ENCODE data around the gene RAD23A.
"Not testable (repeated sequence)": the region's sequence is repeated elsewhere in the genome, so short reads cannot be mapped to it uniquely, and the experiment has no call there.

Gene RAD23A

DNA sequence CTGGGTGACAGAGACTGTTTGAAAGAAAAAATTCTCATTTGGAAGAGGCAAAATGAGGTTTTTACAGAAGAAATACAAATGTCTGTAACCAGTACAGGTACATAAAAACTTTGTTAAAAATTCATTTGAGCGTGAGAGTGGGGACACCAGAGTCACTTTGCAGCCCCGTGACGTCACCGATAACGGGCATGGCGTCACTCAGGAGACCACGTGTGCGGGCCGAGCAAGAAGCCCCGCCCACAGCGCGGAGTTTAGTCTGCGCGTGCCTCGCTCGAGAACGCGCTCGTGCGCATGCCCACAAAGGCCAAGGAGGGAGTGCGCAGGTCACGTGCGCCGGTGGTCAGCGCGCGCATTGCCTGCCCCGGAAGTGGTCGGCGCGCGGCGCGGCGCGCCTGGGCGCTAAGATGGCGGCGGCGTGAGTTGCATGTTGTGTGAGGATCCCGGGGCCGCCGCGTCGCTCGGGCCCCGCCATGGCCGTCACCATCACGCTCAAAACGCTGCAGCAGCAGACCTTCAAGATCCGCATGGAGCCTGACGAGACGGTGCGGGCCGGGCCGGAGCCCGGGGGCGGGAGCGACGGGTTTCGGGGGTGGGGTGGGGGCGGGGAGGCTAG is at the start of gene RAD23A:
Gene RAD23A (plus strand): TSS at position 384 of the 613 bp plus-strand sequence. CDS start 87 bp downstream, at position 471.
- DNase-seq = peak; percentile 93

DNA sequence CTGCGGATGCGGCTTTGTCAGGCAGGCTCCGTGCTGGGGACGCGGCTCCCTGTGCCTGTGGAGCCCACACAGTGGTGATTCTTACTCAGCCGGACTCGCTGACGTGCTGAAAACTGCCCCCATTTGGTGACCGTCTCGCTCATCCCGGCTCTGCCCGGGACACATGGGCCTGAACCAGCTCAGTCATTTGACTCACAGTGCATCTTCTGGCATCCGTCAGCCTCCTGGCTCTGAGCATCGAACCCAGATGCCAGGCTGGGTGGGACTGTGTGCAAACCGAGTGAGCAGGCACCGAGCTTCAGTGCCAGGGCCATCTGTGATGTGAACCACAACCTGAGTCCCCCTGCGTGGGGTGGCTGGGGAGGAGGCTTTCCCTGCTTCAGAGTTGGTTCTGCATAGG is 49.2 kb upstream of the RAD23A start:
- no peak for DNase-seq

DNA sequence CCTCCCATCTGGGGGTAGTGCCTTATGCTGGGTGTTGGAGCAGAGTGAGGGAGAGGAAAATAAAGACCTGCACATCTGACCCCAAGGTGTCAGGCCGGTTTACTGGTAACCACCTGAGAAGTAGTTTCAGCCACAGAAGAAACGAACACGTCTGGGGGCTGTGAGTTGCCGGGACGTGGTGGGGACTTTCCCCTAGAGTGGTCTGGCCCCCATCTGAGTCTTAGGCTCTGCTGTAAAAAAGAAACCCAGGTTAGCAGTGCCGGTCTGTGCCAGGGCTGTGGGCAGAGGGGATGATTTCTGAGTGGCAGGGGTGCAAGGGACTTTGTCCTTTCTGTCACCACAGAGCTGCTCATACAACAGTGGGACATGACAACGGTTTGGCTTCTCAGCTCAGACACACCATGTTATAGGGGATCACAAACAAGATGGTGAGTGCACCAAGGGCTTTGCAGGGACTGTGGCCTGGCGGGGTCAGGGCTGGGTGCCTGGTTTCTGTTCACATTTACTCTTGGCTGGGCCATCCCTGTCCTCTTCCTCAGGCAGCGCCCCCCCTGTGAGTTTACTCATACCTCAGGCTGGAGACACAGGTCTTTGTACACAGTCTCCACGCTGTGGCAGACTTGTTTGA is 45.7 kb upstream of the RAD23A start:
- no peak for DNase-seq

DNA sequence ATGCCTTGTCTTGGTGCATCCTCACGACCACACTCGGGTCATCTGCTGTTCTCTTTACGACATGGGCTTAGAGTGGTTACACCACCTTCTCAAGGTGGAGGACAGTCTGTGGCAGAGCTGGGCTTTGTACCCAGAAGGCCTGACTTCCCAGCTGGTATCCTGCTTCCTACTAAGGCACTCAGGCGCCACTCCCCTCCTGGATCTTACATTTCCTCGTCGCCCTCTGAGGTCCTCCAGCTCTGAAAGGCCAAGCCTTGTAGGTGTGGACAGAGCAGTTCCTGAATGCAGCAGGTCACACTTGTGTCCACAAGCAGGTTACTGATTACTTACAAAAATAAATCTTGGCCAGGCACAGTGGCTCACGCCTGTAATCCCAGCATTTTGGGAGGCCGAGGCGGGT is 38.5 kb upstream of the RAD23A start:
- no peak for DNase-seq

DNA sequence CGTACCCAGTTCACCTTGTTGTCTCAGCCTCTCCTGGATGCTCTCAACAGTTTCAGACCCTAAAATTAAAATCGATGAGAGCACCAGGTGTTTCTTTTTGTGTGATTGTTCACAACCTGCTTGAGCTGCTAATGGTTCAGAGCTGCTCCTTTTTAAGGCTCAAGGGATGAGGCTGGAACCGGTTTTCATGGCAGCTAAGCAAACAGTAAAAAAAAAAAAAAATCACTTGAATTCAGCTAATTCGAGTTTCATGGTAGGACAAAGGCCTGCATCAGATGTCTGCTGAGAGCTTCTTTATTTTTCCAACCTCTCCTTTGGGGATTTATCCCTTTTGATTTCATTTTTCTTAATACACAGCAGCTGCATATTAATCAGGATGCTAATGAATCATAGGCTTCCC is 33.1 kb upstream of the RAD23A start:
- peak; percentile 98 for DNase-seq

DNA sequence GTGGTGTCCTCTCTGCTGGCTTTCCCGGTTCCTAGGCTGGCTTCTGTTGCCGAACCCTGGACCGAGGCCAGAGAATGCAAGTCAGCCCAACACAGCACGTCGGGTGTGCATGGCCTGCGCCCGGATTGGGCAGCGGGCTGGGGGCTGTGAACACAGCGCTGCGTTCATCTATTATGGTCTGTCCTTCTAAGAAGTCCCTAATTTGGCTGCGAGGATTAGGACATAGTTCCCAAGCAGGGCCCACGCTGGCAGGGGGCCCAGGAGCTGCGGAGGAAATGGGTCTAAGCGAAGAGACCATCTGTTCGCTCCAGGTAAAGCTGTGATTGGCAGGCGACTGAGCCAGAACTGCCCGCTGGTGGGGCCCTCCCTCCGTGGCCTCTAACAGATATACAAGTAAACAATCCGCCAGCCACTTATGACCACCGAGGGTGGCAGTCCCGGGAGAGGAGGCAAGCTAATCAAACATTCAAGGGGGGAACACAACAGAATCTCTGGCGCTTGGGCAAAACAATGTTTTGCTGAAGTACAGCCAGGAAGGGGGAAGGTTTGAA is 32.6 kb upstream of the RAD23A start:
- DNase-seq = peak; percentile 99

DNA sequence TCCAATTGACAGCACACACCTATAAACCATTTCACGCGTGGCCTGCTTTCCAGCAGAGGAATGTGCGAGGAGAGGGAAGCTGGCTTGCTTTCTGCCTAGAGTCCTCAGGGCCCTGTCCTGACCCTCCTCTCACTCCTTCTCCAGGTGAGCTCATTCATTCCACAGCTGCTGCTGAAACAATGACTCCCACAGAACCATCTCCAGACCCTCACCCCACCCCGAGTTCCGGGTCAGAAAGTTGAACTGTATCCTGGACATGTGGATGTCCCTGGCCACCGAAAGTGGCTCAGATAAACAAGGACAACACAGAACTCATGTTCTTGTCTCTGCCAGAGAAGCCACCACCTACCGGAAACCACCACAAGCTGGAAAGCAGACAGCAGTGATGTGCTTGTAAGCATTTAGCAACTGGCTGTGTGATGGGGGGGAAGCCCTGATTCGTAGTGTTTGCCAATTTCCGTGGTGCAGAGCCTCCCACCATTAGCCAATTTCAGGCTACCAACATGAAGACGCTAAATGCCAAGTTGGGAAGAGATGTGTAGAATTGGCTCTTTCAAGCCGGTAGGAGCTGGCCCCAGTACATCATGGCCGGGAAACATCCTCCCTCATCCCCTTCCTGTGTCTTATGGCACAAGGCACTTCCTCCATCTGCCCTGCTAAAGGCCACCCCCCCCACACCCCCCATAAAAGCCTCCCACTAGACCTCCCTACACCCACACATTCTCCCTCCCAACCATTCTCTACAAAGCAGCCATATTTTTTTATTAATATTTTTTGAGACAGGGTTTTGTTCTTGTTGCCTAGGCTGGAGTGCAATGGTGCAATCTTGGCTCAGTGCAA is 31.6 kb upstream of the RAD23A start:
- DNase-seq = no peak

DNA sequence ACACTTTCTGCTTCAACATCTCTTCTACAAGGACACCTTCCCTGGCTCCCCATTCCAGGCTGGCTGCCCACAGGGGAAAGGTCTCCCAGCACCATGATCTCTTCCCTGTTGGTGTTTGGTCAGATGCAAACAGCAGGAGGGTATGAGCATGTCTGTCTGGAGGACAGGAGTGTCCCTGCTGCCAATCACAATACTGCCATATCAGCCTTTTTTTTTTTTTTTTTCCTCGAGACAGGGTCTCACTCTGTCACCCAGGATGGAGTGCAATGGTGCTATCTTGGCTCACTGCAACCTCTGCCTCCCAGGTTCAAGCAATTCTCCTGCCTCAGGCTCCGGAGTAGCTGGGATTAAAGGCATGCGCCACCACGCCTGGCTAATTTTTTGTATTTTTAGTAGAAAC is 29.8 kb upstream of the RAD23A start:
- DNase-seq = not testable (repeated sequence)

DNA sequence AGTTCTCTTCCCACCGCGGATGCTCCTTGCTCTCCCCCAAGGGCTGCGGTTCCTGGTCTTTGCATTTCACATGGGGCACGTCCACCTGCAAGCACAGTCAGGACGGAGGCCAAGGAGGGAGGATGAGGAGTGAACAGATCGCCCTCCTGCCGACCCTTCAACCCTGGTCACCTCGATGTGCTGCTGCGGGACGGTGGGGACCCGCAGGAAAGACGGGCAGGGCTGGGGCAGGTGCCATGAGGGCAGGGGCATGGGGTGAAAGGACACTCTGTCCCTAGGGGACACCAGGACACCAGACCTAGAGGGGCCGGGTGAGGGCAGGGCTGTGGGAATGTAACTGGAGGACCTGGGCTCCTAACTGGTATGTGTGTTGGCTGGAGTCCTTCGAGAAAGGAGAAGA is 27.4 kb upstream of the RAD23A start:
- no peak for DNase-seq

DNA sequence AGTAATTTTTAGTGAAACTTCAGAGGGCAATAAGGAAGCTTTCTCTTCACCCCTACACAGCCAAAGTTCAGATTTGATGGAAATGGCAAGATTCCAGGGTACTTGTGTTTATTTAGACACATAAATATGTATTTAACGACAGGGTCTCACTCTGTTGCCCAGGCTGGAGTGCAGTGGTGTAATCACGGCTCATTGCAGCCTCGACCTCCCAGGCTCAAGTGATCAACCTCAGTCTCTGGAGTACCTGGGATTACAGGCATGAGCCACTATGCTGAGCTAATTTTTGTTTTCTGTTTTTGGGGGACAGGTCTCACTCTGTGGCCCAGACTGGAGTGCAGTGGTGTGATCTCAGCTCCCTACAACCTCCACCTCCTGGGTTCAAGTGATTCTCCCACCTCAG is 24.6 kb upstream of the RAD23A start:
- no peak for DNase-seq

DNA sequence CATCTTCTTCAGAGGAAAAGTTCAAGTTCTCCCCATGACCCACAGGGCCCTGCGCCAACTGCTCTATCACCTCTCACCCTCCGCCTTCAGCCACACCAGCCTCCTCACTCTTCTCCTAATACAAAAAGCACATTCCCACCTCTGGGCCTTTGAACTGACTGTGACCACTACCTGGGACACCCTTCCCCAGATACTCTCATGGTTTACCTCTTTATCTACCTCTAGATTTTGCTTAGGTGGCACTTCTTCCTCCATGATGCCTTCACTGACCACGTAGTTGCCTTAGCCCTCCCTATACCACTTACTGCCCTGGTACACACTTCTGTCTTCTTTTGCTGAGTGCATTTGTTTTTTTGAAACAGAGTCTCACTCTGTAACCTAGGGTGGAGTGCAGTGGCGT is 22.7 kb upstream of the RAD23A start:
- DNase-seq = no peak

DNA sequence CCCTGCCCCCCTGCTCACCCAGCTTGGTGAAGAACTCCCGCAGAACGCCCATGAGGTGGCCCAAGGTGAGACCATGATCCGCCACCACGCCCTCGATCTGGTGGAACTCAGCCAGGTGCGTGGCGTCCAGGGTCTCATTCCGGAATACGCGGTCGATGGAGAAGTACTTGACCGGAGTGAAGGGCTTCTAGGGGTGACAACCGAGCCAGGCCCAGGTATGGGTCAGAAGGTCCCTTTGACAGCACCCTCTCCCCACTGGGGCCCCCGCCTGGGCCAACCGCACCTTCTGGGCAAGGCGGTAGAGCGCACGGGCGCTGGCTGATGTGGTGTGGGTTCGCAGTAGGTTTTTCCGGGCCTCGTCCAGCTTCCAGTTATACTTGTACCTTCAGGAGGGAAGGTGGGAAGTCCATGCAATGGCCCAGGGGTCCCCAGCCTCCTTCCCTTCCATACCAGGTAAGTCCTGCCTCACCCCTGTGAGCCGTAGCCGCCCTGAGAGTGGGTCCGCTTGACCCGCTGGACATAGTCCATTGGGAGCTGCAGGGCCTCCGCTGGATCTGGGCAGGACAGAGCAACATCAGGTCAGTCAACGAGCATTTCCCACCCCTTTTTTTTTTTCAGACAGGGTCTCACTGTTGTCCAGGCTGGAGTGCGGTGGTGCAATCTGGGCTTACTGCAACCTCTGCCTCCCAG is 20.9 kb upstream of the RAD23A start:
- DNase-seq = no peak

DNA sequence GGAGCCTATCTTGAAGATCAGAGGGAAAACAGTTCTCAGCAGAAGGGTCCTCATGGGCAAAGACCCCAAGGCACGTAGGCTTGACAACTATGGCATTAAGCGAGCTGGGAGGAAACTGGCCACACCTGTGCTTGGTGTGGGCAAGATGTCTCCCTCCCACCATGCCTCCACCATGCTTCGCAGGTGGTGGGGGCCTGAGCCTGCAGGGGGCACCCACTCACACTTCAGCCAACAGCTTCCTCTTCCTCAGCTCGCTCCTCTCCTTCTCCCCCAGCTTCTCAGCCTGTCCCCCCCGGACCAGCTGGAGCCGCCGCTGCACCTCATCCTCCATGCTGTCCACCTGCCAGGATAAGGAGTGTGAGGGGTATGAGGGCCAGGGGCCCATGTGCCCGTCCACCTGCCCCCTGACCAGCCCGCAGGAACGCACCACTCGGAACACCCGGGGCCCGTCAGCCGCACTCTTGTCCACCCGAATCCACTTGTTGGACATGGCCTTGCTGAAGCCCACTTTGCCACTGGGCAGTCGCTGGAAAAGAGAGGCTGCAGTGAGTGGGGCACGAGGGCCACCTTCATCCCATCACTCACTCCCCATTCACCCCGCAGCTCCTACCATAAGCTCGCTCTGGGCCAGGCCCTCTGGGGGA is 15.5 kb upstream of the RAD23A start:
- no peak for DNase-seq

DNA sequence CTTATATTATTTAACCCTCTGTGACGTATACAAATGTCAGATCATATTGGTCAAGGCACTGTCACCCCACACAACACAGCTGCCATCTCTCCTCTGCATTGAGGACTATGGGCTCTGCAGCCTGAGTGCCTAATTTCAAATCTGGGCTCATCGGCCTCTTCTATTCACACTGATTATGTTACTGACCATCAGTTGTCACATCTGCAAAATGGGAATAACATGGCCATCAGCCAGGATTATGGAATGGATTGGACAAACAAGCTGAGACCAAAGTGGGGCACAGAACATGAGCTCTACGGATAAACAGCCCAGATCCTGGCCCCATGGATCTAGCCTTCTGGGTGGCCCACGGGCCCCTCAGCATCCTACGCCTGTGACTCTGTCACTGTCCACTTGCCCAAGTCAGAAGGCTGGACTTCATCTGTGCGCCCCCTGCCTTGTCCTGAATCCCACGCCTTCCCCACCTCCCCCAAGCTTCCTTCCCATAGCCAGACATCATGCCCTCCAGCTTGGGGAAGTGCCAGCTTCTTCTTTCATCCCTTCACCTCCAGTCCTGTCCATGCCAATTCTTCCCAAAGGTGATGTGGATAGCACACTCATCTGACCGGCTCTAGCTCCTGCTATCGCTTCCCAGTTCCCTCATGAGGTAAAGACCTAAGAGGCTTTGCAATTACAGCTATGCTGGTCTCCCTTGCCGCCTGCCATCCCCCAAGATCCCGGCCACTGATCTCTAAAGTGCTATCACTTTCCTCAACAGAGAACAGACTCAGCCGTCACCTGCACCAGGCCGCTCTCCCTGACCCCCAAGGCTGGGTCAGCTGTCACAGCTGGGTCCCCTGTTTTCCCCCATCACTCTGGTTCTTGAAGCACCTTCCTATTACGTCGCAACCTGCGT is 13.0 kb upstream of the RAD23A start:
- no peak for DNase-seq

DNA sequence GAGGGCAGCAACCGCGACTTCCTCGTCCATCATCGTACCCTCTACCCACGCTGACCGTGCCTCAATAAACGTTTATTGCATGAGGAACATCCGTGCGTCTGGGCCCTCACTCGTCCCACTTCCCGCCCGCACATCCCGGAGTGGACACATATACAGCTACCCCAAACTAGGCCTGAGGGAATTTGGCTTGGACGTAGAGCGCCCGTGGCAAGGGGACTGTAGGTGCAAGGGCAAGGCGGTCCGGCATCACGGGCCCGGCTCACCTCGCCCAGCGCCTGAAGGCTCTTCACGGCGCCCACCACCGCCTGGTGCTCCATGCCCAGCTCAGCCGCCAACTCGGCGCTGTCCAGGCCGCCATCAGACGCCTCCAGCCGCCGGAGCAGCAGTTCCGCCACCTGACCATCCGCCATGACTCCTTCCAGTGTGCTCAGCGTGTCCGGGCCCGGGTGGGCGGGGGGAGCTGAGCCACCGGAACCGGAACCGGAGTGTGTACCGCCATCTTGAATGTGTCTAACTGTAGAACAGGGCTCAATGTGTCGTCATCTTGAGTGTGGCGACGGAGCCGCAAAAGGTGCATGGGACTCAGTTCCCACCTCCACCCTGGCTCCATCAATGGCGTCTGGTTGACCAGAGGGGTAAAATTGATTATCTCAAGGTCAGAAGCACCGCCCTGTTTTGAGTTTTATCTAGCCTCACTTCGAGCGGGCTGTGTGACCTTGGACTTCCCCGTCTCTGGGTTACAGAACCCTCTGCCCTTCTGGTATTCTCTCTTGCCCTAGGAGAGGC is 12.2 kb upstream of the RAD23A start, which contains the start of gene FARSA:
Gene FARSA (minus strand): TSS at position 425 of the 786 bp plus-strand sequence. CDS start 15 bp downstream, at position 410.
- DNase-seq = peak; percentile 60

DNA sequence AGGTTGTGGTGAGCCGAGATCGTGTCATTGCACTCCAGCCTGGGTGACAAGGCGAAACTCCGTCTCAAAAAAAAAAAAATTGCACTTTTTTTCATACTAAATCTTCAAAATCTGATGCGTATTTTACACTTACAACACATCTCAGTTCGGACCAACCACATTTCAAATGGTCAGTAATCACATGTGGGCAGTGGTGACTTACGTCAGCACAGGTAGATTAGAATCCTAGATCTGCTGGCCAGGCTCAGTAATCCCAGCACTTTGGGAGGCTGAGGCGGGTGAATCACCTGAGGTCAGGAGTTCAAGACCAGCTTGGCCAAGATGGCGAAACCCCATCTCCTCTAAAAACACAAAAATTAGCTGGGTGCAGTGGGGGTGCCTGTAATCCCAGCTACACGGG is 10.6 kb upstream of the RAD23A start:
- no peak for DNase-seq

DNA sequence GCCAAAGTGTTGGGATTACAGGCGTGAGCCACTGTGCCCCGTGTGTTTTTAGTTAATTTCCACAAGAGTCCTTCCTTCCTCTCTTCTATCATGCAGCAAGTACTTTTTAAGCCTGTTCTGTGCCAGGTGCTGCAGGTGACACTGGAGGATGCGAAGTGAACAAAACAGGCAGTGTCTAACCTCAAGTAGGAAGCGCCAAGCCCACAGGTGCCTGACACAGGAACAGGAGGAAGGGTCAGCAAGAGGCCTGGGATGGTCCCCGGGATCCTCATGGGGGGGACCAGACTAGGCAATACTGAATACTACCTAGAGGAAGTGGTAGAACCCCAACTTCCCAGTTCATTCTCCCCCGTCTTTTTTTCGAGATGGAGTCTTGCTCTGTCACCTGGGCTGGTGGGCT is 9.1 kb upstream of the RAD23A start:
- no peak for DNase-seq

DNA sequence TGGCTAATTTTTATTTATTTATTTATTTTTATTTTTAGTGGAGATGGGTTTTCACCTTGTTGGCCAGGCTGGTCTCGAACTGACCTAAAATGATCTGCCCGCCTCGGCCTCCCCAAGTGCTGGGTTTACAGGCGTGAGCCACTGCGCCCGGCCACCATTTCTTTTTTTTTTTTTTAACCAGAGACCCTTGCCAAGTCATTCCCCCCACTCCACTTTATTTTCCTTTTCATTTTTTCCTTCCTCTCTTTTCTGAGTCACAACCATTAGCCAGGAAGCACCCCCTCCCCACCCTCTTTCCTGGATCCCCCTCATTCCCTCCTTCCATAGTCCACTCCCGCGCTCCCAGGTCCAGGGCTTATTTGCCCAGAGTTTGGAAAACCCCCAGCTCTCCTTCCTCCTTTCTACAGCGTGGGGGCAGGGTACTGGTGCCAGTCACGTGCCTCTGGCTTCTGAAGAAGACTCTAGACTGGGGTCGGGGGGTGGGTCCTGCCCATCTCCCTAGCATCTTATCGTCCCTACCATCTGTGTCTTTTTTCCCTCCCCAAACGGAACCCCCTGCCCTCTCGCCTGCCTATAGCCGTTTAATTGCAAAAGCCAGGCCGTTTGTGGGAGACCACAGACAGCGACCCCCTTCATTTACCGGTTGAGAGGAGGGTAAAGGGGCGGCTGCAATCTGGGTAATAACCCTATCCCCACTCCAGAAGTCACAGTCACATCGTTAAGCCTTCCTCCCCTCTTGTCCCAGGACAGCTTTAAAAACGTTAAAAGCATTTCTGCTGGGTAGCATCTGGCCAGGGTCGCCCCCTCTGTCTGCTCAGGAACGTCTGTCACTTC is 8.4 kb upstream of the RAD23A start:
- DNase-seq = no peak

DNA sequence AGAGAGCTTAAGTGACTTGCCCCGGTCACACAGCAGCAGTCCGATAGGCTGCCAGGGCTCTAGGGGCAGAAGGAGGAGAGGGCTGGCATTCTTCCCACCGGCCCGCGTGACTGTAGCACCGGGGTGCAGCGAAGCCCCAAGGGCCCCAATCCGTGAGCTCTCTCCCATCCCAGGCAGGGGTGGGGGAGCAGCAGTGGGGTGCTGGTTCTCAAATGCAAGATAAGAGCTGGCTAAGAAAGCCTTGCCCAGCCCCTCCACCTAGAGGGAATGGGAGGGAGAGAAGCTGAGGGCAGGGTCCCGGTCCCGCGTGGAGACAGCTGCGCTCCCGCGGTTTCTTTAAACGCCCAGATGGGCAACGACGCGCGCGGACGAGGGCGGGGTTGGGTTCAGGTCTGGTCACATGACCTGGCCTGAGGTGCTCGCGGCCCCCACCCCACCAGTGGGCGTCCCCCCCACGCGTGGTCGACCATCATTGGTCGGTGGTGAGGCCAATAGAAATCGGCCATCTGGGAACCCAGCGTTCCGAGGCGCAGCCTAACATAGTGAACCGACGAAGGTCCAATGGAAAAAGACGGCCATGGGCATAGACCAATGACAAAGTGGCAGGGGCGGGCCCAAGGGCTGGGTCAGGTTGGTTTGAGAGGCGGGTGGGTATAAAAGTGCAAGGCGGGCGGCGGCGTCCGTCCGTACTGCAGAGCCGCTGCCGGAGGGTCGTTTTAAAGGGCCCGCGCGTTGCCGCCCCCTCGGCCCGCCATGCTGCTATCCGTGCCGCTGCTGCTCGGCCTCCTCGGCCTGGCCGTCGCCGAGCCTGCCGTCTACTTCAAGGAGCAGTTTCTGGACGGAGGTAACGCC is 7.5 kb upstream of the RAD23A start, which contains the start of gene CALR:
Gene CALR (plus strand): TSS at position 683 of the 852 bp plus-strand sequence. CDS start 71 bp downstream, at position 754.
- DNase-seq = peak; percentile 96

Measured in NCI-H1417 treated with DMSO at 0.1 percent for 48 hours (cell line).